GM23248 (cell line): ENCODE data around the gene PRF1. TPM values are rescaled to one million over a fixed set of nuclear protein-coding genes. Genes with fewer than 3 reads are reported as not detected.
"Not testable (repeated sequence)": the region's sequence is repeated elsewhere in the genome, so short reads cannot be mapped to it uniquely, and the experiment has no call there.

Source experiments
- DNase-seq: peaks from one replicate; pipeline ENCODE4 v3.0.0-alpha.2; 2015
- H2AFZ ChIP-seq: fragments of 200-600 bp; sonication (generic); 2 replicates; pipeline ENCODE4 v1.6.1; 2016; ENCODE audit warnings: antibody characterized with exemption
- H3F3A ChIP-seq: fragments of 200-600 bp; sonication (generic); 2 replicates; pipeline ENCODE4 v1.6.1; 2016; ENCODE audit warnings: mild to moderate bottlenecking, antibody characterized with exemption, mixed run types; ENCODE audit not compliant: insufficient read depth
- H3K27ac ChIP-seq: fragments of 200-600 bp; sonication (generic); 2 replicates; pipeline ENCODE4 v1.5.1; 2016; ENCODE audit warnings: mild to moderate bottlenecking
- H3K27me3 ChIP-seq: fragments of 200-600 bp; sonication (generic); replicated peaks from 2 replicates; pipeline ENCODE4 v1.6.1; 2016; ENCODE audit warnings: mild to moderate bottlenecking; ENCODE audit not compliant: insufficient read depth
- H3K36me3 ChIP-seq: fragments of 200-600 bp; sonication (generic); 2 replicates; pipeline ENCODE4 v1.6.1; 2016; ENCODE audit warnings: low read depth, mild to moderate bottlenecking
- H3K4me1 ChIP-seq: fragments of 200-600 bp; sonication (generic); 2 replicates; pipeline ENCODE4 v1.6.1; 2016; ENCODE audit warnings: mild to moderate bottlenecking; ENCODE audit not compliant: insufficient read depth
- H3K4me2 ChIP-seq: fragments of 200-600 bp; sonication (generic); one replicate; pipeline ENCODE4 v1.6.1; 2016; ENCODE audit warnings: mild to moderate bottlenecking; ENCODE audit not compliant: unreplicated experiment
- H3K4me3 ChIP-seq: fragments of 200-600 bp; sonication (generic); 2 replicates; pipeline ENCODE4 v1.5.1; 2016; ENCODE audit warnings: mild to moderate bottlenecking
- H3K79me2 ChIP-seq: fragments of 200-600 bp; sonication (generic); 2 replicates; pipeline ENCODE4 v1.6.1; 2016; ENCODE audit warnings: mild to moderate bottlenecking; ENCODE audit not compliant: insufficient read depth
- H3K9ac ChIP-seq: fragments of 200-600 bp; sonication (generic); 2 replicates; pipeline ENCODE4 v1.6.1; 2016; ENCODE audit warnings: mild to moderate bottlenecking
- H3K9me2 ChIP-seq: fragments of 200-600 bp; sonication (generic); 2 replicates; pipeline ENCODE4 v1.6.1; 2016; ENCODE audit warnings: mixed run types, mild to moderate bottlenecking, moderate library complexity; ENCODE audit not compliant: insufficient read depth
- H3K9me3 ChIP-seq: fragments of 200-600 bp; sonication (generic); one replicate; pipeline ENCODE4 v1.6.1; 2017; ENCODE audit warnings: low read depth
- H4K20me1 ChIP-seq: fragments of 200-600 bp; sonication (generic); 2 replicates; pipeline ENCODE4 v1.6.0; 2016; ENCODE audit not compliant: insufficient read depth
- EZH2 ChIP-seq: fragments of 200-600 bp; sonication (generic); IDR thresholded peaks from 2 replicates; pipeline ENCODE4 v1.6.1; 2018; ENCODE audit warnings: antibody characterized with exemption, mild to moderate bottlenecking; ENCODE audit not compliant: insufficient read depth, poor library complexity, severe bottlenecking
- EZH2phosphoT487 ChIP-seq: fragments of 200-600 bp; sonication (generic); IDR thresholded peaks from 2 replicates; pipeline ENCODE4 v1.6.1; 2018; ENCODE audit warnings: antibody characterized with exemption, moderate library complexity, mild to moderate bottlenecking, low read depth; ENCODE audit not compliant: insufficient read depth
- WGBS, 2 experiments: methylation state at CpG; one replicate each; pipeline ENCODE4 v1.1.6; 2015 to 2017; ENCODE audit warnings: low lambda C conversion rate in 2 of 2, low coverage in 1 of 2; ENCODE audit errors: missing lambda C conversion rate in 2 of 2; 5-methylcytosine and 5-hydroxymethylcytosine counted together
- in situ Hi-C: fragments of 300-500 bp; cut with MboI; formaldehyde crosslinking; loops from 2 replicates; pipeline ENCODE4 v1.15.0; 2020
- polyA plus RNA-seq: library from polyadenylated mRNA; unstranded; fragments of >200 nt; fragmentation: Nextera tagmentation; extraction: Ambion mirVana; gene quantifications from 2 replicates; pipeline ENCODE4 v1.2.1, GENCODE V29; 2016
- total RNA-seq: library from RNA; depleted of rRNA; stranded (reverse); fragments of >200 nt; shearing (Covaris generic); gene quantifications from 2 replicates; pipeline ENCODE4 v1.2.3, GENCODE V29; 2014

The PRF1 gene
- total and polyA plus RNA-seq, 2 experiments from 2014 or later, result not detected

GRCh38 chr10:70583669-70584037 lies 18.9 kb downstream of the PRF1 start:
- Histone ChIP-seq H3K9ac (no peak overlapping the region), H3K4me1 (no peaks in the 10 kb centered on the region), H3K79me2 (no peaks in the 10 kb centered on the region), H2AFZ (no peak overlapping the region), H3F3A (no peaks in the 10 kb centered on the region; the same call in 1 of the 2 replicates), H3K27me3 (peaks cover 28% of the 10 kb centered on the region), H3K9me2 (no peaks in the 10 kb centered on the region), H3K4me2 (no peak overlapping the region), H3K36me3 (no peaks in the 10 kb centered on the region), H3K4me3 (no peak overlapping the region), H3K27ac (no peak overlapping the region), H4K20me1 (no peaks in the 10 kb centered on the region), H3K9me3 (no peaks in the 10 kb centered on the region)
- in situ Hi-C loops, result no loop called here
- TF ChIP-seq EZH2phosphoT487 (no peak), EZH2 (no peak)
- 53 to 57% methylated on average over 2 of the region's 2 CpGs for WGBS, 2 experiments
- no peak for DNase-seq

GRCh38 chr10:70582793-70583668 lies 19.5 kb downstream of the PRF1 start:
- in situ Hi-C loops, result no loop called here

GRCh38 chr10:70581176-70581575 lies 21.4 kb downstream of the PRF1 start:
- H4K20me1 ChIP-seq, H3K4me1 ChIP-seq, DNase-seq, H3K4me3 ChIP-seq, H3K36me3 ChIP-seq, H3K9me2 ChIP-seq, H3K9me3 ChIP-seq, H3K9ac ChIP-seq, in situ Hi-C loops, H3K4me2 ChIP-seq, H3K27ac ChIP-seq, H2AFZ ChIP-seq, H3F3A ChIP-seq, H3K79me2 ChIP-seq: not testable (repeated sequence)
- peaks cover 15% of the 10 kb centered on the region for H3K27me3 ChIP-seq
- 85 to 92% methylated on average over 5 of the region's 5 CpGs for WGBS, 2 experiments

More at GRCh38 chr10:70582793-70583668, 19.5 kb downstream of the PRF1 start:
- 70 to 73% methylated on average over 15 to 19 of the region's 19 CpGs for WGBS, 2 experiments
- no peaks in the 10 kb centered on the region for H3K4me1 ChIP-seq
- H3K79me2 ChIP-seq, result no peaks in the 10 kb centered on the region
- H4K20me1 ChIP-seq, result no peaks in the 10 kb centered on the region
- no peak overlapping the region for H3K27ac ChIP-seq
- no peaks in the 10 kb centered on the region; the same call in 1 of the 2 replicates for H3F3A ChIP-seq
- no peak overlapping the region for H2AFZ ChIP-seq
- no peaks in the 10 kb centered on the region for H3K36me3 ChIP-seq
- H3K9me3 ChIP-seq, result no peaks in the 10 kb centered on the region
- no peak for DNase-seq
- no peak overlapping the region for H3K4me3 ChIP-seq
- TF ChIP-seq EZH2phosphoT487 (no peak), EZH2 (no peak)
- H3K27me3 ChIP-seq, result peaks cover 23% of the 10 kb centered on the region
- no peaks in the 10 kb centered on the region for H3K9me2 ChIP-seq
- no peak overlapping the region for H3K4me2 ChIP-seq
- H3K9ac ChIP-seq, result no peak overlapping the region

- Histone ChIP-seq H3K36me3 (no peaks in the 10 kb centered on the region), H3K9me3 (no peaks in the 10 kb centered on the region), H3F3A (no peaks in the 10 kb centered on the region; the same call in 1 of the 2 replicates), H3K79me2 (no peaks in the 10 kb centered on the region), H3K27ac (no peak overlapping the region), H3K27me3 (peaks cover 8% of the 10 kb centered on the region; the same call in 1 of the 2 replicates), H4K20me1 (no peaks in the 10 kb centered on the region), H2AFZ (no peak overlapping the region), H3K4me2 (no peak overlapping the region), H3K4me3 (no peak overlapping the region), H3K9me2 (no peaks in the 10 kb centered on the region), H3K4me1 (peaks cover 9% of the 10 kb centered on the region), H3K9ac (no peak overlapping the region)
- no peak for TF ChIP-seq EZH2phosphoT487
- TF ChIP-seq EZH2, result no peak
- in situ Hi-C loops, result no loop called here
- DNase-seq, result no peak
- WGBS, 2 experiments, result 85 to 92% methylated on average over 3 of the region's 3 CpGs
Measured at GRCh38 chr10:70579234-70580002, 23.1 kb downstream of the PRF1 start.
